NOMO-1 (cell line): ENCODE data around the gene NANOS1.

ENCODE experiments used
- DNase-seq, 2 experiments: peaks; one replicate each; lab custom pipeline; 2025; ENCODE audit not compliant: unreplicated experiment in 2 of 2; lab: John Stamatoyannopoulos, UW

NANOS1 gene

DNA sequence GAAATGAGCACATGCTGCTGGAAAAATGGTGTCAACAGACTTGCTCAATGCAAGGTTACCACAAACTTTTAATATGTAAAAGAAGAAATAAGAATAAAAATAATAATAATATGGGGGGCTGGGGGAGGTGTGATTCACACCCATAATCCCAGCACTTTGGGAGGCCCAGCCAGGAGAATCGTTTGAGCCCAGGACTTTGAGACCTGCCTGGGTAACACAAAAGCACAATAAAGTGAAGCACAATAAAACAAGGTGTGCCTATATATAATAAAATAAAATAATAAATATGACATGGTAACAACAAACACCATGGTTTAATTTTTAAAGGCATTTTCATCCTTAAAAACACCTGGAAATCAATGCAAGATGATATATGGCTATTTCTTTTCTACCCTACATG, 26.0 kb downstream of the NANOS1 start:
- DNase-seq = no peak

DNA sequence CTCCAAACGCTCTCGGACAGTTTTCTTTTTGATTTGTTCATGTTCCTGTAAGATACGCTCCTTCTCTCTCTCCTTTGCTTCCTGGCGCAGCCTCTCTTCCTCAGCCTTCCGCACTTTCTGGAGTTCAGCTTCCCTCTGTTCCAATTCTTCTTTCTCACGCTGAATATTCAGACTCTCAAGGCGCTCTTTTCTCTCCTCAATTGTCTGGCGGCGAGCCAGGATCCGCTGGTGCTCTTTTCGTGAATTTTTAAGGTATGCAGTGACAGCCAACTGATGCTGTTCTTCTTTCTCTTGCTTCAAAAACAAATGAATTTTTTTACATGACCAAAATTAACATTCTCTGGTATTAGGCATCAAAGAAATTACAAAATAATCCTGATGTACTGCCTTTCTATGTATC, 28.5 kb downstream of the NANOS1 start:
- DNase-seq = no peak

DNA sequence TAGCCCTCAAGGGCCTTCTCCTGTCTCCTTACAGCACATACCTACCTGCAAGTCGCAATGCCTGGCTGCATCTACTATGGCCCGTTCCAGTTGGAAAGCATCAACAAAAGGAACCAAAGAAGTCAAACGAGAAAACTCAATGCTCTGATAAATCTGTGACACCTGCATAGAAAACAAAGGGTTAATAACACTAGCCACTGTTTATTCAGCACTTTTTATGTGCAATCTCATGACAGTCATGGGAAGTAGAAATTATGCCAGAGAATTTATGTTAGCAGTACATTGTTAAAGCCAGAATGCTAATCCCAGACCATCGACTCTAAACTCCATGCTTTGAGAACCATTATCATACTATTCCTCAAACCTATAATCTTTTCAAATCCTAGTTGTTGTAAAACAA, 30.0 kb downstream of the NANOS1 start:
- DNase-seq = no peak

DNA sequence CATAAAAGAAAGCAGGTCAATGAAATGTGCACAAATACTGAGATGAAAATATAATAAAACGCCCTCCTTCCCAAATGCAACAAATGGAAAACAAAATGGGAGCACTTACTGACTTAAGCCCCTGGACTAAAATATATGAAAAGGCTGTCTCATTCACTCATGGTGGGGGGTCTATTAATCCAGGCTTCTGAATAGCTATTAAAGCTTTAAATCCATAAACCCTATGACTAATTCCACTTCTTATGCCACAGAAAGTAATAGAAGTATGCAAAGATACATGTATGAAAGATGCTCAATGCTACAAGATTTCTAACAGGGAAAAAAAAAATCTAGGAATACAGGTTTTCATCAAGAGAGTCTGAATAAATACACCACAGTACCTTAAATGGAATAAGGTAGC, 30.6 kb downstream of the NANOS1 start:
- no peak for DNase-seq

DNA sequence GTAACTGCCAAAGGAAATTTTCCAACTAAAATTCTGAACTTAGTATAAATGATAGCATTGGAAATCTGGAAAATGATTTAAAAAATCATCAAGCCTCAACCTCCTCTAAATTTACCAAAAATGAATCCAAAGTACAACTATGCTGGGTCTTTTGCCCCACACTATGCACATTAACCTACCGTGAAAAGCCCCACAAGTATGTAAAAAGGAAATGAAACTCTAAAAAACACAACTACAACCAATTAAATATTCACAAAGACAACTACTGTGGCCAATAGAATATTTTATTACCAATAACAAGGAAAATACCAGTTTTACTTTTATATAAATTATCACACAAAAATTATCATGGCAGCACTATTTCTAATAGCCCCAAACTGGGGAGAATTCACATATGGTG, 31.8 kb downstream of the NANOS1 start:
- no peak for DNase-seq

DNA sequence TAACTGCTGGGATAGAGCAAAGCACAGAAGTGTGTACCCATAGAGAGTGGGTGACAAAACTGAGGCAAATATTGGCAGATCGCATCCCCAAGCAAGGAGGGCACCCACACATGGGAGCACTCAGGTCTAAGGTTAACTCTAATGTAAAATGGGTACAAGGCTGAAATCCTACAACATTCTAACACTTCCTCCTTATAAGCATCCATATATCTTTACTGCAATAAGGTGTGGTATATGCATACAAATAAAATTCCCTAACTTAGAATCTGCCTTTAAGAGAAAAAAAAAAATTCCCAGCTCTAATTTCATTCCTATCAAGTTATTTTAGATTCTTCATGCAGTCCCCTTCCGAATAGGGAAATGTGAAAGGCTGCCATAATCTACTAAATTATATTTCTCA, 32.4 kb downstream of the NANOS1 start:
- DNase-seq = no peak

DNA sequence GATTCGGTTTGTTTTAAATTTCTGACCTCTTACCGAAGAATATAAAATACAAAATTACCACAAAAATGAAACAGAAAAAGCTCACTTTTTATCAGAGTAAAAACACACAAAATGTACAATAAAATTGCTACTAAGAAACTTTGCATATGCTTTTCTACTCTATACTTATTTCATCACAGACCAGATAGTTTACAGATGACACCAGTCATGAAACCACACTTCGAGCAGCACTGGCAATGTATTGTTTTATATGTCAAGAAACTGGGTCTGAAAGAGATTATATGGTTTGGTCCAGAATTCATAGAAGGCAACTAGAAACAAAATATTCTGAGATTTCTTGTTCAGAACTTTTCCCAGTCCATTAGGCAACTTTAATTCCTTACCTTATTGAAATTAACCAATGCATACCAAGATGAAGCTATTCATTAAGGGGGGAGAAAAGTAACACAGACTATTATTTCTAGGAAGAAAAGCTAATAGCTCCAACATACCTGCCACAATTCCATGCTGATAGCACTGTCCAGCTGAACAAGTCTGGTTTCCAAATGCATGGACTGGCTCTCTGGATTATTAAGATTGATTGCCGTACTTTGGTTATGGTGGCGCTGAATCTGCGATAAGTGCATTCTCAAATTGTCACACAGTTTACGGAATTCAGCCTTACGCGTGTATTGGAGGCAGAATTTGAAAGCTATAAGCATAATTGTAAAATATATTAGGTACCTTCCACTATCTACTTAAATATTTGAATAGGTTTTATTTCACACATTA, 41.1 kb downstream of the NANOS1 start:
- DNase-seq = no peak

DNA sequence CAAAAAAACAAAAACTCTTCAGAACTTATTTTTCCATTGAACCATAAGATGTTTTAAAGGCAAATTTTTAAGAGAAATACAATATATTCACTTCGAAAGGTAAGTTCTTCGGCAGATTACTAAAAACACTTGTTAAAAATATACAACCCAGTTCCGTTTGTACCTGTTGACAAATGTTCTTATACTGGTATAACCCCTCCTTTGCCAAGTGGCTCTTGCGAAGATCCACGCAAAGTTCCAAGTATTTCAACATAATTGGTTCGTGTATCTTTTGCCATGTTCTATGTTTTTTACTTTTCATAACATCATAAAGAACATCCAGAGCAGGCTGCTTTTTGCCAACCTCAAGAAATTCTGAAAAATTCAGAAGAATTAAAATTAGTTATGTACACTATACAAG, 44.1 kb downstream of the NANOS1 start:
- DNase-seq = no peak

DNA sequence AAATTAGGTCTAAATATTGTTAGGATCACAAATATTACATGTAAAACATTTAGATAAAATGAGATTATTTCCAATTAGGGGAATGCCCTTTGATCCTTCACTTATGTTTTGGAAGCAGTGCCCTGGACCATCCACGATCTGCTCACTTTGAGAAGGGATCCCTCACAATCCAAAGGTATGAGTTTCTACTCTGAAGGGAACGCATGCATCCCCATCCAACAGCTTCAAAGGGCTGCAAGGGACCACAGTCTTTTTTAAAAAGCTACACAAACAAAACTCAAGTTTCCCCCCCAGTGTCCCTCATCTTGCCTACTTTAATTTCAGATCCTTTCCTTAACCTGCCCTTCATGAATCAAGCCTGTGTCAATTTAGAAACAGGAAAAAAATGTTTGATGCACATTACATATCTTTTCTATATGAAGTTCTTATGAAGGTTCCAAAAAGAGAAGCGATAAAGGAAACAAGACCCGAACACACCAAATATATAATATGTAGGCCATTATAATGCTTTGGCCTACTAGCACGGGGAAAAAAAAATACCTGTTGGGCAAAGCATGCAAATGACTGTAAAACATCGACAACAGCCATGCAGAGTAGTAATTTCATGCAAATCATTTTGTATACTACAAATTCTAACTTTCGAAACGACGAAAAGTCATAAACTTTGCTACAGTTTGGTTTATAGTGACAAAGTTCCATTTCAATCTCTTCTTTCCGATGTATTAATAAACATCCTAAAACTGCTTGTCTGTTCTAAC, 49.1 kb downstream of the NANOS1 start:
- DNase-seq = no peak

DNA sequence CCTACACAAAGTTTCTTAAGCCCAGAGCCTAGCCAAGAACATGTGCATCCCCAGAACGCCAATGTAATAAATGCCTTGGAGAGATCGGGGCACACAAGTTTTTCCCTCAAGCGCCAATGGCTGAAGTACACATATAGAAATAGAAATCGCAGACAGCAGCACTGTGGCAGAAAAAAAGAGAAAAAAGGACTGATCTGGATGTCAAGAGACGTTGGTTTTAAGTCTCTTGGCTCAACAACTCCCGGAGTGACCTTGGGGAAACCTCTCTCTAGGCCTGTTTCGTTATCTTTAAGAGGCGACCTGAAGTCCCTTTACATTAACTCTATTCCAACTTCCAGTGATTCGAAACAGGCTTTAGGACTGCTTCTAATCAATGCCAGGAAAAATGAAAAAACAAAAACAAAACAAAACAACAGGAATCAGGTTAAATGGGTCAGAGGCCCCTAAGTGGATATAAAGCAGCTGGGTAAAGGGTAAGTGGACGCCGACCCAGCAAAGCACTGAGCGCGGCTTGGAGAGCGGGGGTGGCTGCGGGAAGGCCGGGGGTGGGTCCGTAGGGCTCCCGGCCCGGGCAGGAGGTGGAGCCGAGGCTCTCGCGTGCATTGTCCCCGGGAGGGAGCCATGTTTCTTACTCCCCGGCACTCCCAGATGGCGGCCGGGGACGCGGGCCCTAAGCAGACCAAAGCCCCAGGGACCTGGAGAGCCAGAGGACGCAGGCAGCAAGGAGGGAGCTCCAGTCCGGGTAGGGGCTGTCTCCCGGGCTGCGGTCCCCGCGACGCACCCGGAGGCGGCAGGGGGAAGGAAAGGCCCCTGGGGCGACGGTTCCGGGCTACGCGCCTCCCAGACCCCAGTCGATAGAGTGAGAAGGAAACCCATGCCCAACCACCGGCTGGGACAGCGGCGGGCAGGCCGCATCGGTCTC, 50.3 kb downstream of the NANOS1 start:
- peak; percentile 41 to 49 for DNase-seq

DNA sequence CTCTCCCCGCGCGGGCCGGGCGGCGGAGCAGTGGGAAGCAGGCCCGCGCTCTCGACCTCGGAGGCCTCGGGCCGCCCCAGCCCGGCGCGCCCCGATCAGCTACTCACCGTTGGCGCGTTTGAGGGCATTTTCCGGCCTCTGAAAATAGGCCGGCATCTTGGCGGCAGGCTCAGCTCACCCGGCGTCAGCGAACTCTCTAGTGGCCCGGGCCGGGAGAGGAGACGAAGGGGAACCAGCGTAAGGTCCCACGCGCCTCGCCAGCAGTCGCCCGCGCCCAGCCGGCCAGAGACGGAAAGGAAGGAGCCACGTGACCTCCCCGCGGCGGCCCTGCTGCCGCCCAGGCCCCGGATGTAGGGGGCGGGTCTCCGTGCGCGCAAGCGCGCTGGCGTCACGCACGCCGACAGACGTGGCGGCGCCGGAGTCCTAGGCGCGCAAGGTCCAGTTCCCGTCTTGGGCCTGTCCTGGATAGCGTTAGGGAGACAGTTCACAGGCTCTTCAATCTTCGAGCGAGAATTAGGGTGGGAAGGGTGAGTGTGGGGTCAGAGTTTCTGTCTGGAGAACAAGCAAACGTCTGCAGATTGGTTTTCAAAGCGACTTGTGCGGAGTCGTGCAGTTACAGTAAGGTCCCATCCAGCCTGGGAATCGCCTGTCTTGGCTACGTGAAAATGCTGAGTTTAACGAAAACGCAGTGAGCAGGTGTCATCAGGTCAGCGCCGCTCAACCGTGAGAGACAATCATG, 51.2 kb downstream of the NANOS1 start, which contains the start of gene EIF3A:
EIF3A (minus strand) TSS at position 297 of the 739 bp plus-strand sequence; CDS start at position 156, 141 bp downstream.
- peak; percentile 89 to 96 for DNase-seq
